Endothelial cell of umbilical vein (primary cell): ENCODE measurements around the gene SIX1.

Source experiments
- CTCF ChIP-seq, 2 donors: IDR thresholded peaks; 1 replicate in 1 of 2; 2 replicates in 1 of 2; pipeline ENCODE4 v1.5.1; 2011; ENCODE audit warnings: low read length in 2 of 2, mild to moderate bottlenecking in 2 of 2, moderate library complexity in 2 of 2, control low read depth in 1 of 2, inconsistent platforms in 1 of 2, low read depth in 1 of 2; ENCODE audit not compliant: insufficient read depth in 1 of 2; ENCODE audit errors: extremely low read depth in 1 of 2
- EZH2 ChIP-seq: IDR thresholded peaks from 2 replicates; pipeline ENCODE4 v1.6.1; 2012; ENCODE audit warnings: borderline replicate concordance, low read depth, mild to moderate bottlenecking, moderate library complexity, low read length, inconsistent platforms; ENCODE audit not compliant: severe bottlenecking
- POLR2A ChIP-seq: IDR thresholded peaks from 2 replicates; pipeline ENCODE4 v1.6.1; 2012; ENCODE audit warnings: low read depth, mild to moderate bottlenecking, control low read depth, low read length
- POLR2AphosphoS5 ChIP-seq: IDR thresholded peaks from 2 replicates; pipeline ENCODE4 v1.6.1; 2012; ENCODE audit warnings: low read depth, mild to moderate bottlenecking, control low read depth, low read length, moderate library complexity; ENCODE audit not compliant: insufficient read depth

- TF ChIP-seq POLR2AphosphoS5 (no peak), CTCF (IDR thresholded peaks at IDR 0.05; ENCODE audit: extremely low read depth in 1 of 2, insufficient read depth in 1 of 2, low read depth in 1 of 2, low read length in 2 of 2) (no peak), POLR2A (no peak), EZH2 (no peak)
Observed at GRCh38 chr14:60679566-60680258, 30.4 kb upstream of the SIX1 start.
